ENCODE results near the gene PCDH18. TPM values are rescaled to one million over a fixed set of nuclear protein-coding genes. Genes with fewer than 3 reads are reported as not detected.
"Not testable (repeated sequence)": the region's sequence is repeated elsewhere in the genome, so short reads cannot be mapped to it uniquely, and the experiment has no call there.

Gene PCDH18
- total and polyA plus RNA-seq, 2 donors = 1.7 to 9.9 TPM

GRCh38 chr4:137521053-137521452 is 11.2 kb downstream of the PCDH18 start:
- H3K9me3 ChIP-seq (ENCODE audit: control insufficient read depth in 2 of 2, insufficient read depth in 1 of 2, low read length in 1 of 2) = no peaks in the 10 kb centered on the region
- H3K4me3 ChIP-seq (ENCODE audit: low read length in 2 of 2) = no peak overlapping the region
- H3K27ac ChIP-seq (ENCODE audit: low read depth in 1 of 2, low read length in 1 of 2) = no peak overlapping the region
- H3K4me1 ChIP-seq (ENCODE audit: control insufficient read depth in 2 of 2, insufficient read depth in 2 of 2, low read length in 2 of 2) = no peaks in the 10 kb centered on the region
- no peak for DNase-seq (ENCODE audit: low read depth in 6 of 9, low spot score in 9 of 9)
- H3K36me3 ChIP-seq (ENCODE audit: control insufficient read depth in 2 of 2, insufficient read depth in 2 of 2, low read length in 1 of 2) = no peaks in the 10 kb centered on the region
- WGBS = 95% methylated on average over 9 of the region's 9 CpGs
- H3K27me3 ChIP-seq (ENCODE audit: control insufficient read depth in 2 of 2, insufficient read depth in 1 of 2, low read length in 1 of 2) = no peaks in the 10 kb centered on the region

GRCh38 chr4:137519406-137519805 is 12.9 kb downstream of the PCDH18 start:
- Histone ChIP-seq H3K4me3 (ENCODE audit: low read length in 2 of 2) (no peak overlapping the region), H3K4me1 (ENCODE audit: control insufficient read depth in 2 of 2, insufficient read depth in 2 of 2, low read length in 2 of 2) (no peaks in the 10 kb centered on the region), H3K9me3 (ENCODE audit: control insufficient read depth in 2 of 2, insufficient read depth in 1 of 2, low read length in 1 of 2) (no peaks in the 10 kb centered on the region), H3K36me3 (ENCODE audit: control insufficient read depth in 2 of 2, insufficient read depth in 2 of 2, low read length in 1 of 2) (no peaks in the 10 kb centered on the region), H3K27me3 (ENCODE audit: control insufficient read depth in 2 of 2, insufficient read depth in 1 of 2, low read length in 1 of 2) (no peaks in the 10 kb centered on the region), H3K27ac (ENCODE audit: low read depth in 1 of 2, low read length in 1 of 2) (no peak overlapping the region)
- 72% methylated on average over 2 of the region's 2 CpGs for WGBS
- DNase-seq (ENCODE audit: low read depth in 6 of 9, low spot score in 9 of 9) = no peak

- H3K4me3 ChIP-seq (ENCODE audit: low read length in 2 of 2); H3K9me3 ChIP-seq (ENCODE audit: control insufficient read depth in 2 of 2, insufficient read depth in 1 of 2, low read length in 1 of 2); H3K27ac ChIP-seq (ENCODE audit: low read depth in 1 of 2, low read length in 1 of 2); H3K4me1 ChIP-seq (ENCODE audit: control insufficient read depth in 2 of 2, insufficient read depth in 2 of 2, low read length in 2 of 2); DNase-seq (ENCODE audit: low read depth in 6 of 9, low spot score in 9 of 9); H3K27me3 ChIP-seq (ENCODE audit: control insufficient read depth in 2 of 2, insufficient read depth in 1 of 2, low read length in 1 of 2); H3K36me3 ChIP-seq (ENCODE audit: control insufficient read depth in 2 of 2, insufficient read depth in 2 of 2, low read length in 1 of 2): not testable (repeated sequence)
- 78% methylated on average over 3 of the region's 3 CpGs for whole genome bisulfite sequencing
Measured at GRCh38 chr4:137517323-137517722, 15.0 kb downstream of the PCDH18 start.

GRCh38 chr4:137514406-137515111 is 17.7 kb downstream of the PCDH18 start:
- no peak for DNase-seq (ENCODE audit: low read depth in 6 of 9, low spot score in 9 of 9)
- Histone ChIP-seq H3K36me3 (ENCODE audit: control insufficient read depth in 2 of 2, insufficient read depth in 2 of 2, low read length in 1 of 2) (no peaks in the 10 kb centered on the region), H3K4me3 (ENCODE audit: low read length in 2 of 2) (no peak overlapping the region), H3K9me3 (ENCODE audit: control insufficient read depth in 2 of 2, insufficient read depth in 1 of 2, low read length in 1 of 2) (no peaks in the 10 kb centered on the region), H3K27ac (ENCODE audit: low read depth in 1 of 2, low read length in 1 of 2) (no peak overlapping the region), H3K4me1 (ENCODE audit: control insufficient read depth in 2 of 2, insufficient read depth in 2 of 2, low read length in 2 of 2) (no peaks in the 10 kb centered on the region), H3K27me3 (ENCODE audit: control insufficient read depth in 2 of 2, insufficient read depth in 1 of 2, low read length in 1 of 2) (no peaks in the 10 kb centered on the region)
- WGBS = 67% methylated on average over 3 of the region's 3 CpGs

- no peak for DNase-seq (ENCODE audit: low read depth in 6 of 9, low spot score in 9 of 9)
- WGBS = 76% methylated on average over 2 of the region's 2 CpGs
- Histone ChIP-seq H3K27me3 (ENCODE audit: control insufficient read depth in 2 of 2, insufficient read depth in 1 of 2, low read length in 1 of 2) (no peaks in the 10 kb centered on the region), H3K4me1 (ENCODE audit: control insufficient read depth in 2 of 2, insufficient read depth in 2 of 2, low read length in 2 of 2) (no peaks in the 10 kb centered on the region), H3K9me3 (ENCODE audit: control insufficient read depth in 2 of 2, insufficient read depth in 1 of 2, low read length in 1 of 2) (no peaks in the 10 kb centered on the region), H3K36me3 (ENCODE audit: control insufficient read depth in 2 of 2, insufficient read depth in 2 of 2, low read length in 1 of 2) (no peaks in the 10 kb centered on the region), H3K27ac (ENCODE audit: low read depth in 1 of 2, low read length in 1 of 2) (no peak overlapping the region), H3K4me3 (ENCODE audit: low read length in 2 of 2) (no peak overlapping the region)
Measured at GRCh38 chr4:137510557-137511265, 21.6 kb downstream of the PCDH18 start.

GRCh38 chr4:137509855-137510282 is 22.4 kb downstream of the PCDH18 start:
- Histone ChIP-seq H3K27ac (ENCODE audit: low read depth in 1 of 2, low read length in 1 of 2) (no peak overlapping the region), H3K4me3 (ENCODE audit: low read length in 2 of 2) (no peak overlapping the region), H3K27me3 (ENCODE audit: control insufficient read depth in 2 of 2, insufficient read depth in 1 of 2, low read length in 1 of 2) (no peaks in the 10 kb centered on the region), H3K9me3 (ENCODE audit: control insufficient read depth in 2 of 2, insufficient read depth in 1 of 2, low read length in 1 of 2) (no peaks in the 10 kb centered on the region), H3K36me3 (ENCODE audit: control insufficient read depth in 2 of 2, insufficient read depth in 2 of 2, low read length in 1 of 2) (no peaks in the 10 kb centered on the region), H3K4me1 (ENCODE audit: control insufficient read depth in 2 of 2, insufficient read depth in 2 of 2, low read length in 2 of 2) (no peaks in the 10 kb centered on the region)
- 83% methylated on average over 4 of the region's 4 CpGs for WGBS
- no peak for DNase-seq (ENCODE audit: low read depth in 6 of 9, low spot score in 9 of 9)

GRCh38 chr4:137502339-137503129 is 29.8 kb downstream of the PCDH18 start:
- no peak overlapping the region for H3K27ac ChIP-seq (ENCODE audit: low read depth in 1 of 2, low read length in 1 of 2)
- H3K27me3 ChIP-seq (ENCODE audit: control insufficient read depth in 2 of 2, insufficient read depth in 1 of 2, low read length in 1 of 2) = no peaks in the 10 kb centered on the region
- no peak for DNase-seq (ENCODE audit: low read depth in 6 of 9, low spot score in 9 of 9)
- H3K4me1 ChIP-seq (ENCODE audit: control insufficient read depth in 2 of 2, insufficient read depth in 2 of 2, low read length in 2 of 2) = no peaks in the 10 kb centered on the region
- no peak overlapping the region for H3K4me3 ChIP-seq (ENCODE audit: low read length in 2 of 2)
- no peaks in the 10 kb centered on the region for H3K36me3 ChIP-seq (ENCODE audit: control insufficient read depth in 2 of 2, insufficient read depth in 2 of 2, low read length in 1 of 2)
- 92% methylated on average over 6 of the region's 6 CpGs for WGBS
- no peaks in the 10 kb centered on the region for H3K9me3 ChIP-seq (ENCODE audit: control insufficient read depth in 2 of 2, insufficient read depth in 1 of 2, low read length in 1 of 2)

- H3K4me3 ChIP-seq (ENCODE audit: low read length in 2 of 2); H3K27me3 ChIP-seq (ENCODE audit: control insufficient read depth in 2 of 2, insufficient read depth in 1 of 2, low read length in 1 of 2); H3K36me3 ChIP-seq (ENCODE audit: control insufficient read depth in 2 of 2, insufficient read depth in 2 of 2, low read length in 1 of 2); H3K9me3 ChIP-seq (ENCODE audit: control insufficient read depth in 2 of 2, insufficient read depth in 1 of 2, low read length in 1 of 2); DNase-seq (ENCODE audit: low read depth in 6 of 9, low spot score in 9 of 9); H3K4me1 ChIP-seq (ENCODE audit: control insufficient read depth in 2 of 2, insufficient read depth in 2 of 2, low read length in 2 of 2); H3K27ac ChIP-seq (ENCODE audit: low read depth in 1 of 2, low read length in 1 of 2): not testable (repeated sequence)
- WGBS = 85% methylated on average over 24 of the region's 29 CpGs
Measured at GRCh38 chr4:137496267-137496666, 36.0 kb downstream of the PCDH18 start.

- Histone ChIP-seq H3K4me1 (ENCODE audit: control insufficient read depth in 2 of 2, insufficient read depth in 2 of 2, low read length in 2 of 2) (no peaks in the 10 kb centered on the region), H3K27me3 (ENCODE audit: control insufficient read depth in 2 of 2, insufficient read depth in 1 of 2, low read length in 1 of 2) (no peaks in the 10 kb centered on the region), H3K9me3 (ENCODE audit: control insufficient read depth in 2 of 2, insufficient read depth in 1 of 2, low read length in 1 of 2) (no peaks in the 10 kb centered on the region), H3K36me3 (ENCODE audit: control insufficient read depth in 2 of 2, insufficient read depth in 2 of 2, low read length in 1 of 2) (no peaks in the 10 kb centered on the region), H3K4me3 (ENCODE audit: low read length in 2 of 2) (no peak overlapping the region), H3K27ac (ENCODE audit: low read depth in 1 of 2, low read length in 1 of 2) (no peak overlapping the region)
- WGBS = 95% methylated on average over 2 of the region's 2 CpGs
- DNase-seq (ENCODE audit: low read depth in 6 of 9, low spot score in 9 of 9) = no peak
Measured at GRCh38 chr4:137495578-137495977, 36.7 kb downstream of the PCDH18 start.

All from thymus (tissue), 11 donors.